ENCODE measurements around the gene TACC2.

DNA sequence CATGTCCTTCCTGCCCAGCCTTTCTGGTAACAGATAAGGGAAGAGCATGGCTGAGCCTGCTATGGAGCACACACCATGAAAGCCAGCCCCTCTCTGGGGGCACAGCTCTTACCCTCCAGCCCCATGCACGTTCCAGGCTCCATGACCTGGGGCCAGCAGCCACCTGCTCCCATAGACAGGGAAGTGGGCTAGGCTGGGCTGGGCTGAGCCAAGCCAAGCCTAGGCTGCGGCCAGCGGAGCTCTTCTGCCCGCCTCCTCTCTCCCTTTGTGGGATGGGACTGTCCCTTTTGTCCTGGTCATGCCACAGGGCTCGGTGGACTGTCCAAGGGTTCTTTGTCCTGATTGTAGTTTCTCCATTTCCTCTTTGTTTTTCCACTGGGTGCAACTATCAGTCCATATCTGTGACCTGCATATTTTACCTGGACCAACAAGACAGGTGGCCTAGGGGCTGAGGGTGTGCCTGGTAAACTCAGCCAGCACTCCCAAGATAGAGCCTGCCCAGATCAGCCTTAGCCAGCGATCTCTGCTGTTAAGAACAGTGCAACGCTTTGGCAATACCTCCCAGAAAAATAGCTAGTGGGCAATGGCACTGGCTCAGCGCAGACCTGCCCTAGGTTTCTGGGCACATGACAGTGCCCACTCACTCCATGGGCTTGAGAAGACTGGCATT, 184.9 kb downstream of the TACC2 start:
- TF ChIP-seq CTCF (conservative IDR thresholded peaks at IDR 0.05), result no peak
- TF ChIP-seq EZH2 (IDR thresholded peaks at IDR 0.05; ENCODE audit: low read depth), result no peak
